HAP-1 (cell line): Measurements from ENCODE around the gene PLSCR4.
"Not testable (repeated sequence)": the region's sequence is repeated elsewhere in the genome, so short reads cannot be mapped to it uniquely, and the experiment has no call there.

Experiments used
- DNase-seq, 2 experiments: peaks; one replicate each; pipeline ENCODE4 v3.0.0-alpha.2; 2016 to 2020; ENCODE audit warnings: low spot score in 2 of 2
- H3K27me3 ChIP-seq: fragments of 250-450 bp; sonication (Bioruptor Pico); 2 replicates; pipeline ENCODE4 v1.5.1; 2020; ENCODE audit warnings: low read depth, mild to moderate bottlenecking, moderate library complexity
- H3K36me3 ChIP-seq: fragments of 250-450 bp; sonication (Bioruptor Pico); replicated peaks from 2 replicates; pipeline ENCODE4 v1.5.1; 2020; ENCODE audit warnings: mild to moderate bottlenecking
- H3K4me1 ChIP-seq: fragments of 250-450 bp; sonication (Bioruptor Pico); 2 replicates; pipeline ENCODE4 v1.5.1; 2020; ENCODE audit warnings: mild to moderate bottlenecking
- H3K4me3 ChIP-seq: fragments of 250-450 bp; sonication (Bioruptor Pico); 2 replicates; pipeline ENCODE4 v1.5.1; 2020; ENCODE audit warnings: mild to moderate bottlenecking, moderate library complexity
- H3K9me3 ChIP-seq: fragments of 250-450 bp; sonication (Bioruptor Pico); 2 replicates; pipeline ENCODE4 v1.5.1; 2020; ENCODE audit warnings: mild to moderate bottlenecking, moderate library complexity
- in situ Hi-C: fragments of 300-500 bp; cut with MboI; formaldehyde crosslinking; loops from 3 replicates; pipeline ENCODE4 v1.14.3; 2020; ENCODE audit warnings: low sequenced_read_pairs, inconsistent platforms, mixed read lengths

The PLSCR4 gene

GRCh38 chr3:146225458-146225857 lies 25.4 kb downstream of the PLSCR4 start:
- not testable (repeated sequence) for H3K4me3 ChIP-seq, H3K36me3 ChIP-seq, H3K9me3 ChIP-seq, DNase-seq, H3K4me1 ChIP-seq, H3K27me3 ChIP-seq
- in situ Hi-C loops, result loop anchor here (10.0 kb wide), 1 partner anchor 99 kb away; no protein-coding TSS in a partner anchor

GRCh38 chr3:146223401-146224373 lies 27.2 kb downstream of the PLSCR4 start:
- Histone ChIP-seq H3K4me3 (no peak overlapping the region), H3K9me3 (no peaks in the 10 kb centered on the region), H3K27me3 (no peaks in the 10 kb centered on the region), H3K36me3 (no peaks in the 10 kb centered on the region), H3K4me1 (no peaks in the 10 kb centered on the region)
- no peak for DNase-seq
- in situ Hi-C loops, result loop anchor here (10.0 to 25.0 kb wide), 2 partner anchors 101 to 414 kb away; no protein-coding TSS in a partner anchor

GRCh38 chr3:146222204-146223046 lies 28.5 kb downstream of the PLSCR4 start:
- Histone ChIP-seq H3K36me3 (no peaks in the 10 kb centered on the region), H3K4me3 (no peak overlapping the region), H3K9me3 (no peaks in the 10 kb centered on the region), H3K27me3 (no peaks in the 10 kb centered on the region), H3K4me1 (no peaks in the 10 kb centered on the region)
- in situ Hi-C loops, result loop anchor here (10.0 to 25.0 kb wide), 2 partner anchors 102 to 415 kb away; no protein-coding TSS in a partner anchor
- DNase-seq, result no peak

- H3K4me1 ChIP-seq, result no peaks in the 10 kb centered on the region
- in situ Hi-C loops, result loop anchor here (10.0 to 25.0 kb wide), 2 partner anchors 104 to 416 kb away; no protein-coding TSS in a partner anchor
- no peaks in the 10 kb centered on the region for H3K27me3 ChIP-seq
- H3K36me3 ChIP-seq, result no peaks in the 10 kb centered on the region
- no peak for DNase-seq
- H3K4me3 ChIP-seq, result no peak overlapping the region
- no peaks in the 10 kb centered on the region for H3K9me3 ChIP-seq
These were observed 29.6 kb downstream of the PLSCR4 start for GRCh38 chr3:146221276-146221675.

- Histone ChIP-seq H3K9me3 (no peaks in the 10 kb centered on the region), H3K27me3 (no peaks in the 10 kb centered on the region), H3K36me3 (no peaks in the 10 kb centered on the region), H3K4me1 (no peaks in the 10 kb centered on the region), H3K4me3 (no peak overlapping the region)
- peak; percentile 36 to 52 for DNase-seq
- in situ Hi-C loops, result loop anchor here (25.0 kb wide), 1 partner anchor 418 kb away; no protein-coding TSS in a partner anchor
These were observed 31.7 kb downstream of the PLSCR4 start for GRCh38 chr3:146218880-146219866.

GRCh38 chr3:146217324-146217723 lies 33.6 kb downstream of the PLSCR4 start:
- in situ Hi-C loops, result loop anchor here (25.0 kb wide), 1 partner anchor 420 kb away; no protein-coding TSS in a partner anchor

GRCh38 chr3:146214493-146214892 lies 36.4 kb downstream of the PLSCR4 start:
- no peaks in the 10 kb centered on the region for H3K27me3 ChIP-seq

More at GRCh38 chr3:146217324-146217723, 33.6 kb downstream of the PLSCR4 start:
- no peaks in the 10 kb centered on the region for H3K9me3 ChIP-seq
- H3K27me3 ChIP-seq, result no peaks in the 10 kb centered on the region
- H3K36me3 ChIP-seq, result no peaks in the 10 kb centered on the region
- no peaks in the 10 kb centered on the region for H3K4me1 ChIP-seq
- no peak for DNase-seq
- H3K4me3 ChIP-seq, result no peak overlapping the region

GRCh38 chr3:146209371-146209770 lies 41.5 kb downstream of the PLSCR4 start:
- H3K4me1 ChIP-seq, result peaks cover 17% of the 10 kb centered on the region
- H3K36me3 ChIP-seq, result no peaks in the 10 kb centered on the region
- no peak overlapping the region for H3K4me3 ChIP-seq
- no peaks in the 10 kb centered on the region for H3K27me3 ChIP-seq
- in situ Hi-C loops, result loop anchor here (25.0 kb wide), 1 partner anchor 428 kb away; no protein-coding TSS in a partner anchor
- no peak for DNase-seq
- no peaks in the 10 kb centered on the region for H3K9me3 ChIP-seq

More at GRCh38 chr3:146214493-146214892, 36.4 kb downstream of the PLSCR4 start:
- in situ Hi-C loops, result loop anchor here (25.0 kb wide), 1 partner anchor 423 kb away; no protein-coding TSS in a partner anchor
- H3K36me3 ChIP-seq, result no peaks in the 10 kb centered on the region
- no peak overlapping the region for H3K4me3 ChIP-seq
- H3K4me1 ChIP-seq, result peaks cover 17% of the 10 kb centered on the region
- no peak for DNase-seq
- H3K9me3 ChIP-seq, result no peaks in the 10 kb centered on the region

GRCh38 chr3:146203776-146204175 lies 47.1 kb downstream of the PLSCR4 start:
- H3K4me3 ChIP-seq, result no peak overlapping the region
- no peaks in the 10 kb centered on the region for H3K4me1 ChIP-seq
- no peaks in the 10 kb centered on the region for H3K36me3 ChIP-seq
- in situ Hi-C loops, result loop anchor here (25.0 kb wide), 1 partner anchor 434 kb away; no protein-coding TSS in a partner anchor
- H3K27me3 ChIP-seq, result no peaks in the 10 kb centered on the region
- H3K9me3 ChIP-seq, result no peaks in the 10 kb centered on the region
- DNase-seq, result no peak

- Histone ChIP-seq H3K36me3 (no peaks in the 10 kb centered on the region), H3K27me3 (no peaks in the 10 kb centered on the region), H3K4me1 (no peaks in the 10 kb centered on the region), H3K4me3 (no peak overlapping the region), H3K9me3 (no peaks in the 10 kb centered on the region)
- DNase-seq, result no peak
- in situ Hi-C loops, result loop anchor here (25.0 kb wide), 1 partner anchor 437 kb away; no protein-coding TSS in a partner anchor
These were observed 50.3 kb downstream of the PLSCR4 start for GRCh38 chr3:146200461-146201220.

GRCh38 chr3:146199762-146200161 lies 51.1 kb downstream of the PLSCR4 start:
- no peaks in the 10 kb centered on the region for H3K27me3 ChIP-seq
- no peaks in the 10 kb centered on the region for H3K4me1 ChIP-seq
- no peaks in the 10 kb centered on the region for H3K9me3 ChIP-seq
- DNase-seq, result no peak
- no peaks in the 10 kb centered on the region for H3K36me3 ChIP-seq
- in situ Hi-C loops, result loop anchor here (25.0 kb wide), 1 partner anchor 438 kb away; no protein-coding TSS in a partner anchor
- no peak overlapping the region for H3K4me3 ChIP-seq

- H3K36me3 ChIP-seq, result no peaks in the 10 kb centered on the region
- H3K27me3 ChIP-seq, result no peaks in the 10 kb centered on the region
- H3K9me3 ChIP-seq, result no peaks in the 10 kb centered on the region
- in situ Hi-C loops, result no loop called here
- no peak overlapping the region for H3K4me3 ChIP-seq
- H3K4me1 ChIP-seq, result no peaks in the 10 kb centered on the region; the same call in 1 of the 2 replicates
- DNase-seq, result no peak
These were observed 54.1 kb downstream of the PLSCR4 start for GRCh38 chr3:146196789-146197188.
